HEK293T (cell line): ENCODE results near the gene OTX1.

Experiments used
- FOXK2 ChIP-seq: fragments of 450-650 bp; IDR thresholded peaks from 2 replicates; pipeline ENCODE4 v1.6.1; 2016; ENCODE audit warnings: mild to moderate bottlenecking
- SUZ12 ChIP-seq: fragments of 450-650 bp; IDR thresholded peaks from 2 replicates; pipeline ENCODE4 v1.6.1; 2016; ENCODE audit warnings: mild to moderate bottlenecking

DNA sequence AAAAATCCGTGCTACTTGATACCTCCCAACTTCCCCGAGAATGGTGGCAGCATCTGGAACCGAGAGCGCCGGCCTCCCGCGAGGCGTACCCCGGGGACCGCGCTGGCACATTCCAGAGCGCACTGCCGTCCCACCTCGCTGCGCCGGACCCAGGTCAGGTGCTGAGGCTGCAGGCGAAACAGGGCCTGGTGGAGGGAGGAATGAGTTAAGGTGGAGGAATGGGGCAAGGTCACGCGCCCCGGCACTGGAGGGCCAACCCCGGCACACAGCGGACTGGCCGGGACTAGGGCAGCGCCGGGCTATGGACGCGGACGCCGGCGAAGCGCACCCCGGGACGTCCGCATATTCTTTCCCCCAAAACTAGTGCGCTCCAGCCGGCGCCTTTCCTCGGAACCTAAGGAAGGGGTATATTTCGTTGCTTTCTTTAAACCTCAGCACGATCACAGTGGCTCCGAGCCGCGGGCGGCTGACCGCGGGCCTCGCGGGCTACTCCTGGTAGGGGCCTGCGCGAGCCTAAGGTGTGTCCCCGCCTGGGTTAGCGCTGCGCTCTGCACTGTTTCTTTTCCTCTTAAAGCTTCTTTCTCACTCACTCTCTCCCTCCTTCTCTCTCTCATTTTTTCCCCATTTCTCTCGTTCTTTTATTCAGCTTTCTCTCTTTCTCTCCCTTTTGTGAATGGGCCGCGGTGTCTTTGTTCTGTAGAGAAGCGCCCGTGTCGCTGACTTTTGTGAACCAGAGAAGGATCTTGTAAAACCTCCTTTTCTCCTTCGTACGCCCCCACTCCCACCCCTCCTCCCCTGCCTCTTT lies 2.1 kb upstream of the OTX1 start:
- no peak for TF ChIP-seq SUZ12
- no peak for TF ChIP-seq FOXK2
